ENCODE measurements around the gene TTLL5. TPM values are rescaled to one million over a fixed set of nuclear protein-coding genes. Genes with fewer than 3 reads are reported as not detected.
A peak's percentile ranks its signal among the peaks of the same experiment; 100 is the strongest.

Gene TTLL5
- total and polyA plus RNA-seq, 9 of the 15 experiments (the other 6 are each of a cell fraction or from before 2014, with no cell fraction given): 4.1 to 18.9 (median 12.6) TPM

DNA sequence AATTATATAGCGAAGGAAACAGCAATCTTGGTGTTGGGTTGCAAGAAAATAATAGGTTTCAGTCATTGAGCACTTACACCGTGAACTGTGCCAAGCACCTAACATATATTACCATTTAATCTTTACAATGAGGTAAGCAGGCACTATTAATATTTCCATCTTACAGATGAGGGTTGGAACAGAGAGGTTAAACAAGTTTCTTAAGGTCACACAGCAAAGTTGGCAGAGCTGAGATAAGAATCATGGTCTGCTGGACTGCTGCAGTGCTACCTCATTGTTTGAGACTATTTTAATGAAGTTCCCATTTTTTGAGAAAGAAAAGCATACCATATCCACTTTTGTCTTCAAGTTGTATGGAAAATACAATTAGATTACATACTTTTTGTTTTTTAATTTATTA is 2.1 kb upstream of the TTLL5 start (continued):
- peak; percentile 63; the same call in 1 of the 2 replicates for TF ChIP-seq HDAC2 (IDR thresholded peaks at IDR 0.05)
- peak; percentile 75 to 80 for TF ChIP-seq KDM1A (IDR thresholded peaks at IDR 0.05)
- TF ChIP-seq RCOR1 (IDR thresholded peaks at IDR 0.05; ENCODE audit: borderline replicate concordance in 1 of 2, low read depth in 2 of 2, low read length in 2 of 2): peak in 1 of 2 experiments; percentile 48; a peak in 1 of 4 replicates
- peak; percentile 76 for TF ChIP-seq ZFP36 (IDR thresholded peaks at IDR 0.05; ENCODE audit: low read depth, low read length, partially characterized antibody)
- TF ChIP-seq MAZ (CRISPR knock-in tag; conservative IDR thresholded peaks at IDR 0.05 in 1 of 2, IDR thresholded peaks at IDR 0.05 in 1 of 2): no peak

DNA sequence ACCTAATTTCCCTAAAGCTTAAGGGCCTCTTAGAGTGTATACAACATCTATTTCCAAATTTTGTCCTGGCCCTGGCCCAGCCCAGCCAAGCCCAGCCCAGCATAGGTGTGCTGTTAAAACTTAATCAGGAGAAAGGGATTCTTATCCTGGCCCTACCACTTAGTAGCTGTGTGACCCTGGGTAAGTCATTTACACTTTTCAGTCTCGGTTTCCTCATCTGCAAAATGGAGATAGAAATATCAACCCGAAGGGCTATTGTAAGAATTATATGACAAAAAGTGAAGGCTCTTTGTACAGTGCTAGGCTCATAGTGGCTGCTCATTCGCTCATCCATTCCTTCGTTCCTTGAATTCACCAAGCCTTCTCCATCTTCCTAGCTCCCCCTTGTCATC is 812 bp upstream of the TTLL5 start:
- Histone ChIP-seq H3K9me1 (ENCODE audit: control insufficient read depth, insufficient read depth, low read length) (no peaks in the 10 kb centered on the region), H3K9me3 (replicated peaks; ENCODE audit: control insufficient read depth, insufficient read depth, low read depth, low read length) (no peaks in the 10 kb centered on the region), H3K36me3 (ENCODE audit: control insufficient read depth, insufficient read depth, low read length) (peaks cover 33% of the 10 kb centered on the region; the same call in 2 of the 3 replicates), H3K4me3 (peak overlapping the region; percentile 96), H3K27ac (ENCODE audit: extremely low read depth, low read depth, low read length) (peak overlapping the region; percentile 71), H4K20me1 (replicated peaks; ENCODE audit: control insufficient read depth, insufficient read depth, low read length) (no peaks in the 10 kb centered on the region), H3K4me2 (ENCODE audit: insufficient read depth, low read length) (peak overlapping the region; percentile 91), H3K4me1 (replicated peaks in 1 of 2; ENCODE audit: control insufficient read depth in 2 of 2, insufficient read depth in 2 of 2, low read length in 2 of 2) (peaks cover 0 to 4% of the 10 kb centered on the region in 2 experiments; a peak in 4 of 5 replicates), H3K9ac (ENCODE audit: insufficient read depth in 1 of 2, low read depth in 2 of 2, low read length in 2 of 2) (peak overlapping the region; percentile 68 to 97), H3K79me2 (ENCODE audit: control insufficient read depth, insufficient read depth, low read length) (peaks cover 25% of the 10 kb centered on the region), H3K27me3 (ENCODE audit: control insufficient read depth in 2 of 2, insufficient read depth in 2 of 2, low read length in 2 of 2) (no peaks in the 10 kb centered on the region), H2AFZ (ENCODE audit: low read depth, low read length) (peak overlapping the region; percentile 90)
- intact Hi-C loops (cut with micrococcal nuclease) (no loop called here), in situ Hi-C loops (cut with MboI) (loop anchor here (25.0 kb wide), 1 partner anchor 523 kb away; the partner anchor contains the start of gene NEK9)
- WGBS (ENCODE audit: insufficient coverage, low coverage, missing lambda C conversion rate): 3% methylated on average over 4 of the region's 4 CpGs
- ChIA-PET POLR2A (interaction anchor here (0.5 to 1.3 kb wide), 4 partner anchors 11 to 631 kb away, joined by 3 to 4 read pairs (median 4); no protein-coding TSS in a partner anchor), CTCF (ENCODE audit: low intra/inter-chr PET ratio) (no interaction called here)
- TSS peak; percentile 71 for BruUV-seq (replicated peaks)
- no peak for DNase-seq (ENCODE audit: extremely low read depth in 1 of 4, low spot score in 3 of 4)
- no peak for FAIRE-seq
- ATAC-seq: no peak
- TF ChIP-seq, protein P1, sequence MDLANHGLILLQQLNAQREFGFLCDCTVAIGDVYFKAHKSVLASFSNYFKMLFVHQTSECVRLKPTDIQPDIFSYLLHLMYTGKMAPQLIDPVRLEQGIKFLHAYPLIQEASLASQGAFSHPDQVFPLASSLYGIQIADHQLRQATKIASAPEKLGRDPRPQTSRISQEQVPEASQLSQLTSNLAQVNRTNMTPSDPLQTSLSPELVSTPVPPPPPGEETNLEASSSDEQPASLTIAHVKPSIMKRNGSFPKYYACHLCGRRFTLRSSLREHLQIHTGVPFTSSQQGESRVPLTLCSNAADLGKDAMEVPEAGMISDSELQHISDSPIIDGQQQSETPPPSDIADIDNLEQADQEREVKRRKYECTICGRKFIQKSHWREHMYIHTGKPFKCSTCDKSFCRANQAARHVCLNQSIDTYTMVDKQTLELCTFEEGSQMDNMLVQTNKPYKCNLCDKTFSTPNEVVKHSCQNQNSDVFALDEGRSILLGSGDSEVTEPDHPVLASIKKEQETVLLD (IDR thresholded peaks at IDR 0.05): no peak
- TF ChIP-seq RBM25 (IDR thresholded peaks at IDR 0.05; ENCODE audit: low read depth, low read length, severe bottlenecking): peak; percentile 48
